NCI-H345 treated with DMSO at 0.1 percent for 48 hours (cell line): ENCODE data around the gene NDUFAF7.
"Not testable (repeated sequence)": the region's sequence is repeated elsewhere in the genome, so short reads cannot be mapped to it uniquely, and the experiment has no call there.

Experiments
- DNase-seq: peaks from one replicate; lab custom pipeline; 2025; ENCODE audit not compliant: unreplicated experiment; lab: John Stamatoyannopoulos, UW

The NDUFAF7 gene

GRCh38 chr2:37211939-37212338 is 19.5 kb upstream of the NDUFAF7 start:
- no peak for DNase-seq

GRCh38 chr2:37215250-37215649 is 16.2 kb upstream of the NDUFAF7 start:
- no peak for DNase-seq

GRCh38 chr2:37219046-37219445 is 12.4 kb upstream of the NDUFAF7 start:
- DNase-seq = no peak

GRCh38 chr2:37223131-37223530 is 8.3 kb upstream of the NDUFAF7 start:
- DNase-seq = no peak

GRCh38 chr2:37224063-37224462 is 7.4 kb upstream of the NDUFAF7 start:
- DNase-seq = no peak

- DNase-seq = not testable (repeated sequence)
Observed at GRCh38 chr2:37225129-37225528, 6.3 kb upstream of the NDUFAF7 start.

- no peak for DNase-seq
Observed at GRCh38 chr2:37226863-37227262, 4.6 kb upstream of the NDUFAF7 start.

- no peak for DNase-seq
Observed at GRCh38 chr2:37228788-37229187, 2.7 kb upstream of the NDUFAF7 start.

- no peak for DNase-seq
Observed at GRCh38 chr2:37230581-37230980, 877 bp upstream of the NDUFAF7 start.

- DNase-seq = no peak
Observed at GRCh38 chr2:37232131-37232933, 874 bp downstream of the NDUFAF7 start.

- no peak for DNase-seq
Observed at GRCh38 chr2:37243435-37243834, 12.0 kb downstream of the NDUFAF7 start.

- no peak for DNase-seq
Observed at GRCh38 chr2:37244017-37244416, 12.6 kb downstream of the NDUFAF7 start.

- no peak for DNase-seq
Observed at GRCh38 chr2:37244755-37245154, 13.3 kb downstream of the NDUFAF7 start.

- DNase-seq = no peak
Observed at GRCh38 chr2:37246205-37246604, 14.7 kb downstream of the NDUFAF7 start.

GRCh38 chr2:37250869-37251740 is 19.6 kb downstream of the NDUFAF7 start:
- DNase-seq = no peak

GRCh38 chr2:37262522-37262921 is 31.1 kb downstream of the NDUFAF7 start:
- DNase-seq = no peak

- no peak for DNase-seq
Observed at GRCh38 chr2:37263839-37264238, 32.4 kb downstream of the NDUFAF7 start.

- DNase-seq = no peak
Observed at GRCh38 chr2:37267685-37268084, 36.2 kb downstream of the NDUFAF7 start.

- DNase-seq = no peak
Observed at GRCh38 chr2:37268111-37268510, 36.7 kb downstream of the NDUFAF7 start.

- no peak for DNase-seq
Observed at GRCh38 chr2:37271376-37272067, 40.1 kb downstream of the NDUFAF7 start.

GRCh38 chr2:37274359-37274965 is 43.0 kb downstream of the NDUFAF7 start:
- no peak for DNase-seq
